Urinary bladder (tissue), 4 donors: ENCODE results near the gene BCKDHA. TPM values are rescaled to one million over a fixed set of nuclear protein-coding genes. Genes with fewer than 3 reads are reported as not detected.
"Not testable (repeated sequence)": the region's sequence is repeated elsewhere in the genome, so short reads cannot be mapped to it uniquely, and the experiment has no call there.

Experiments used
- DNase-seq: peaks from one replicate; pipeline ENCODE4 v3.0.0-alpha.2; 2015; ENCODE audit errors: extremely low spot score
- H3K27ac ChIP-seq: one replicate; pipeline ENCODE4 v1.5.1; 2013; ENCODE audit warnings: low read depth, mild to moderate bottlenecking, moderate library complexity
- H3K36me3 ChIP-seq: one replicate; pipeline ENCODE4 v1.6.1; 2013; ENCODE audit warnings: mild to moderate bottlenecking, moderate library complexity; ENCODE audit not compliant: insufficient read depth
- H3K4me1 ChIP-seq: one replicate; pipeline ENCODE4 v1.6.1; 2013; ENCODE audit warnings: mild to moderate bottlenecking, moderate library complexity; ENCODE audit not compliant: insufficient read depth
- H3K4me3 ChIP-seq: one replicate; pipeline ENCODE4 v1.5.1; 2013; ENCODE audit warnings: low read depth, low read length
- WGBS: extraction: QIAGEN DNeasy Blood & Tissue Kit; methylation state at CpG from one replicate; pipeline ENCODE4 v1.1.7; 2013; 5-methylcytosine and 5-hydroxymethylcytosine counted together
- polyA plus RNA-seq: library from polyadenylated mRNA; stranded (reverse); fragments of 200-250 nt; gene quantifications from one replicate; pipeline ENCODE4 v1.2.3, GENCODE V29; 2013
- total RNA-seq: library from RNA; depleted of rRNA; stranded (reverse); fragments of >200 nt; gene quantifications from one replicate; pipeline ENCODE4 v1.2.3, GENCODE V29; 2014
- donor health status: healthy with polysubstance abuse.
- donor health status: healthy.

The BCKDHA gene
- total and polyA plus RNA-seq, 2 donors, result 25.8 to 47.0 TPM

- Histone ChIP-seq H3K36me3 (peaks cover 6% of the 10 kb centered on the region), H3K4me1 (no peaks in the 10 kb centered on the region)
Measured at GRCh38 chr19:41428481-41428859, 30.9 kb downstream of the BCKDHA start.

GRCh38 chr19:41430922-41431321, 33.3 kb downstream of the BCKDHA start:
- DNase-seq, result no peak
- no peak overlapping the region for H3K4me3 ChIP-seq
- WGBS, result 91% methylated on average over 6 of the region's 6 CpGs

More at GRCh38 chr19:41428481-41428859, 30.9 kb downstream of the BCKDHA start:
- WGBS, result 59% methylated on average over 1 of the region's 1 CpG
- DNase-seq, result no peak
- H3K4me3 ChIP-seq, result no peak overlapping the region
- H3K27ac ChIP-seq, result peak overlapping the region; percentile 88

DNA sequence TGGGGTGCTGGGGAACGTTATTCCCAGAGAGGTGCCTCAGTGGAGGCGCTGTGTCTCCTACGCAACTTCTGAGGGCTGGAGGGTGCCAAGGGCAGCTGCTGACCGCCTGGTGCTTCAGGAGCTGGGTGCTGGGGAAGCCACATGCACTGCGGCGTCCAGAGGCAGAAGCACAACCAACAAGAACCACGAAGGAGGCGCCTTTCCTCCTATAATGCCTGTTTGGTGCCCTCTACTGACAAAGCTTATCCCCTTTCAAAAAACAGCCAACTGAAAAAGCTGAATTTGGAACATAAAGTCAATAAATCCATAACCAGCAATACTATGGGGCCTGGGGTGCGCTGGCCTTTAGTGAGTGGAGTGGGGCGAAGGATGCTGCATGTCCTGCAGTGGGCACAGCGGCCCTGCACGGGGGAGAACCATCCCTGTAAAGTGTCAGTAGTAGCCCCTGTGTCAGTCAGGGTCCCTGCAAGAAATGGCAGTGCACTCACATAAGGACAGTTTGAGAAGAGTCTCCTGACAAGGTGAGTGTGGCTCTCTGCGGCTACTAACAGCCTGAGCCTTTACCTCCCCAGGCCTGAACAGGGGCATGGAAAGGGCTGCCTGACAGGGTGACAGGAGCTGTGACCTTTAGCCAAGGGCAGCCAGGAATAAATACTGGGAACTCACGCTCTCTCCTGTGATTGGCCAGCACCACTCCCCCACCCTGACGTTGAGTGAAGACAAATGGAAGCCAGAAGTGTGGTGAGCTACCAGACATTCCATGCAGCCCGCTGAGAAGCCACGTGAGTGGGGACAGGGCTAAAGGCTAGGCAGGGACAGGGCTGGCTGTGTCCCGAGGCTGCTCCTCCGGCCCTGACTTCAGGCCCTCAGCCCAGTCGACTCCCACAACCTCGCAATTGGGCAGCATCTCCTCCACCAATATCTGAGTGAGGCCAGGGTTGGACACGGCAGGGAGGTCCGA, 34.1 kb downstream of the BCKDHA start:
- no peak overlapping the region for H3K4me3 ChIP-seq
- H3K36me3 ChIP-seq, result peaks cover 3% of the 10 kb centered on the region
- H3K4me1 ChIP-seq, result no peaks in the 10 kb centered on the region
- WGBS, result 69% methylated on average over 23 of the region's 23 CpGs
- no peak overlapping the region for H3K27ac ChIP-seq
- DNase-seq, result no peak

More at GRCh38 chr19:41430922-41431321, 33.3 kb downstream of the BCKDHA start:
- H3K36me3 ChIP-seq, result peaks cover 3% of the 10 kb centered on the region
- no peak overlapping the region for H3K27ac ChIP-seq
- no peaks in the 10 kb centered on the region for H3K4me1 ChIP-seq

DNA sequence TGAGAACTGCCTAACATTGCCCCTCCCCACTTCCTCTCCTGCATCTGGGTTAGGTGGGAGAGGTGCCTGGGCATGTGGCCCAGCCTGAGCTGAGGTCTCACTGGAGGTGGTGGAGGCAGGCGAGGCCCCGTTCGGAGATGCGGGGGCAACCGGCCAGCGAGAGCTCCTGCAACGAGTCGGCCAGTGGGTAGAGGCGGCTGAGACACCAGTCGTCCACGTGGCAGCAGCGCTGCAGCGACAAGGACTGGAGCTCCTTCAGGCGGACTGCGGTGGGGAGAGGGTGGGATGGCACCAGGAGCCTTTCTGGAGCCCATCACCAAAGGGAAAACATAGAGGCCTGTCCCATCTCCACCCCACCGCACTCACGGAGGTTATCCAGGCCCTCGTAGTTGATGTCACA, 35.6 kb downstream of the BCKDHA start:
- H3K27ac ChIP-seq, result no peak overlapping the region
- peaks cover 3% of the 10 kb centered on the region for H3K36me3 ChIP-seq
- H3K4me3 ChIP-seq, result no peak overlapping the region
- WGBS, result 91% methylated on average over 18 of the region's 18 CpGs
- DNase-seq, result no peak
- no peaks in the 10 kb centered on the region for H3K4me1 ChIP-seq

DNA sequence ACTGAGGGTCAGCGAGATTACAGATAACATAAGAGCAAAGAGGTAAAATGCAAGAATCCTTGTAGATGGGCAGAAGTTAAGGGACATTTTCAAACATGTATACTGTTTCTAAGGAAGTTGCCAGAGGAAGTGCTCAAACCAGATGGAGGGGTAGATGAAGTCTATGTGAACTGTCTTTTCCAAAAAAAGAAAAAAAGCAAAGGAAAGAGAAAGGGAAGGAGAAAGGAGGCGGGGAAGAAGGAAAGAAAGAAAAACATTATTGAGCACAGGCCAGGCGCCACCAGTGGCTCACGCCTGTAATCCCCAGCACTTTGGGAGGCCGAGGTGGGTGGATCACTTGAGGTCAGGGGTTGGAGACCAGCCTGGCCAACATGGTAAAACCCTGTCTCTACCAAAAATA, 36.8 kb downstream of the BCKDHA start:
- Histone ChIP-seq H3K4me1 (no peaks in the 10 kb centered on the region), H3K4me3 (no peak overlapping the region), H3K27ac (no peak overlapping the region), H3K36me3 (peaks cover 3% of the 10 kb centered on the region)
- DNase-seq, result no peak
- 82% methylated on average over 5 of the region's 5 CpGs for WGBS

GRCh38 chr19:41435376-41435775, 37.8 kb downstream of the BCKDHA start:
- 98% methylated on average over 11 of the region's 11 CpGs for WGBS
- not testable (repeated sequence) for H3K27ac ChIP-seq, H3K4me3 ChIP-seq, H3K4me1 ChIP-seq, H3K36me3 ChIP-seq, DNase-seq

GRCh38 chr19:41435936-41436673, 38.5 kb downstream of the BCKDHA start:
- DNase-seq, result no peak
- Histone ChIP-seq H3K4me3 (no peak overlapping the region), H3K27ac (no peak overlapping the region), H3K4me1 (no peaks in the 10 kb centered on the region), H3K36me3 (peaks cover 3% of the 10 kb centered on the region)
- WGBS, result 95% methylated on average over 19 of the region's 19 CpGs

GRCh38 chr19:41436674-41436951, 39.0 kb downstream of the BCKDHA start:
- Histone ChIP-seq H3K36me3 (peaks cover 3% of the 10 kb centered on the region), H3K27ac (no peak overlapping the region), H3K4me1 (no peaks in the 10 kb centered on the region), H3K4me3 (no peak overlapping the region)
- no peak for DNase-seq

GRCh38 chr19:41437944-41438574, 40.4 kb downstream of the BCKDHA start:
- DNase-seq, result no peak
- 90% methylated on average over 7 of the region's 7 CpGs for WGBS
- Histone ChIP-seq H3K4me1 (no peaks in the 10 kb centered on the region), H3K27ac (no peak overlapping the region), H3K36me3 (peaks cover 3% of the 10 kb centered on the region), H3K4me3 (no peak overlapping the region)

DNA sequence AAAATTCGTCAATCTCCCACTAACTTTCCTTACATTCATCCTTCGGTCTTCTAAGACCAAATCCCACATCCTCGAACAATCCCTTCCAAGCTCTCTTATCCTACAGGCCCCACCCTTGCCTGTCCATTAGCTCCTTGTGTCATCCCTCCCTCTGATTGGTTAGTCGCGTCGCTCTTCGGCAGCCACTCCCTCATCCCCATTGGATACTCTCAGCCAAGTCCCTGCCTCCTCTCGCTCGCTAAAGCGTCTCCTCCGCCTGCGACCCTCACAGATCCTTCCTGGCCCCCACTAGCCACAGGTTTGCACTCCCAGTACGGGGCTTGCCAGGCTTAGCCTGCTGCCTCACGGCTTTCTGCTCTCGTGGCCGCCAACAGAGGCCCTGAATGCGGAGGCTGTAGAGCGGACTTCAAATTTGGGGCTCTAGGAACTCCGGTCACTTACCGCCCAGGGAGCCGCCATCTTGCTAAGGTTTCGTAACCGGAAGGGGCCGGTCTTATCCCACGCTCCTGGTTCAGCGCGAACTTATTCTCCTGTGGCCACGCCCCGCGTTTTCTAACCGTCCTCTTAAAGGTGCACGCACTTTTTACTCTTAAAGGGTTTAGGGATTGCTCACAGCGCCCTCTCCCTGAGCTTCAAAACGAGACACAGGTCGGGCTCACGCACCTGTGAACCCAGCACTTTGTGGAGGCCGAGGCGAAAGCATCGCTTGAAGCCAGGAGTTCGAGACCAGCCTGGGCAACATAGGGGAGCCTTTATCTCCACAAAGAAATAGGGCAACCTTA, 42.0 kb downstream of the BCKDHA start, which contains the start of gene DMAC2:
Gene DMAC2, minus strand, starts transcription at position 472 of the 782 bp plus-strand sequence. Its CDS starts 13 bp downstream, at position 459.
- peak; percentile 96 for DNase-seq
- under 1% methylated on average over 40 of the region's 40 CpGs for WGBS
- Histone ChIP-seq H3K4me1 (no peaks in the 10 kb centered on the region), H3K4me3 (peak within 1 kb of the TSS; percentile 60), H3K27ac (peak within 1 kb of the TSS; percentile 95), H3K36me3 (no peaks in the 10 kb centered on the region)

DNA sequence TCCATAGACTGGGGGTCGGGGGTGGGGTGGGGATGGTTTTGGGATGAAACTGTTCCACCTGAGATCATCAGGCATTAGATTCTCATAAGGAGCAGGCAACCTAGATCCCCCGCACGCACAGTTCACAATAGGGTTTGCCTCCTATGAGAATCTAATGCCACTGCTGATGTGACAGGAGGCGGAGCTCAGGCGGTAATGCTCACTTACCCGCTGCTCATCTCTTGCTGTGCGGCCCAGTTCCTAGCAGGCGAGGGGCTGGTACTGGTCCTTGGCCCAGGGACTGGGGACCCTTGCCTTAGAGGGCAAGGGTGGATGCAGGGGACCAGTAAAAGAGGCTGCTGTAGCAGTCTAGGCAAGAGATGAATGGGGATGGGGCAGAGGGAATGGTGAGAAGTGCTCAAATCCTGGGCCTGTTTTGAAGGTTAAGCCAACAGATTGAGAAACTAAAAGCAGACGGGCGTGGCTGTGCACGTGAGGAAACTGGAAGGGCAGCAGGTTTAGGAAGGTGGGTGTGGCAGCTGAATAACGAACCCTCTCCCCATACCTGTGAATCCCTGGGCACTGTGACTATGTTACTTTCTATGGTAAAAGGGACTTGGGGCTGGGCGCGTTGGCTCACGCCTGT, 43.8 kb downstream of the BCKDHA start:
- Histone ChIP-seq H3K4me3 (no peak overlapping the region), H3K4me1 (no peaks in the 10 kb centered on the region), H3K27ac (no peak overlapping the region), H3K36me3 (no peaks in the 10 kb centered on the region)
- 85% methylated on average over 15 of the region's 15 CpGs for WGBS
- no peak for DNase-seq

GRCh38 chr19:41442473-41443355, 45.1 kb downstream of the BCKDHA start, which contains the start of gene ERICH4:
TSS of gene ERICH4 (plus strand) at chr19:41443156. CDS start at chr19:41443170, 14 bp downstream.
- no peak within 1 kb of the TSS for H3K4me3 ChIP-seq
- WGBS, result 67% methylated on average over 7 of the region's 7 CpGs
- DNase-seq, result no peak
- no peaks in the 10 kb centered on the region for H3K36me3 ChIP-seq
- H3K27ac ChIP-seq, result no peak within 1 kb of the TSS
- H3K4me1 ChIP-seq, result no peaks in the 10 kb centered on the region
